ENCODE measurements around the gene SLC2A4.

The SLC2A4 gene

GRCh38 chr17:7295230-7296180, 14.0 kb downstream of the SLC2A4 start:
- DNase-seq (ENCODE audit: insufficient read length, low spot score) (no peak), FAIRE-seq (no peak)
- TF ChIP-seq CTCF (IDR thresholded peaks at IDR 0.05; ENCODE audit: insufficient read depth, missing control alignments): no peak

GRCh38 chr17:7296189-7296861, 14.8 kb downstream of the SLC2A4 start:
- TF ChIP-seq CTCF (IDR thresholded peaks at IDR 0.05; ENCODE audit: insufficient read depth, missing control alignments): peak; percentile 65
- FAIRE-seq (no peak), DNase-seq (ENCODE audit: insufficient read length, low spot score) (peak; percentile 81)

GRCh38 chr17:7304179-7304578, 22.7 kb downstream of the SLC2A4 start:
- DNase-seq (ENCODE audit: insufficient read length, low spot score) (no peak), FAIRE-seq (no peak)
- no peak for TF ChIP-seq CTCF (IDR thresholded peaks at IDR 0.05; ENCODE audit: insufficient read depth, missing control alignments)

- DNase-seq (ENCODE audit: insufficient read length, low spot score) (peak; percentile 92), FAIRE-seq (peak; percentile 84)
- TF ChIP-seq CTCF (IDR thresholded peaks at IDR 0.05; ENCODE audit: insufficient read depth, missing control alignments): no peak
Observed at GRCh38 chr17:7306911-7307685, 25.6 kb downstream of the SLC2A4 start, which contains the start of gene EIF5A. TSS of gene EIF5A (plus strand) at chr17:7307628. CDS start at chr17:7309636, 2,008 bp downstream.

- no peak for FAIRE-seq
- TF ChIP-seq CTCF (IDR thresholded peaks at IDR 0.05; ENCODE audit: insufficient read depth, missing control alignments): no peak
- DNase-seq (ENCODE audit: insufficient read length, low spot score): no peak
Observed at GRCh38 chr17:7307686-7308624, 26.4 kb downstream of the SLC2A4 start.
